HepG2 (cell line): ENCODE data around the gene NOL4L. TPM values are rescaled to one million over a fixed set of nuclear protein-coding genes. Genes with fewer than 3 reads are reported as not detected.
A peak's percentile ranks its signal among the peaks of the same experiment; 100 is the strongest.

Experiments
- FLYWCH1 ChIP-seq: sonication (generic); formaldehyde crosslinking; IDR thresholded peaks from 2 replicates; pipeline ENCODE4 v1.8.1; 2023; ENCODE audit warnings: mild to moderate bottlenecking, missing genetic modification reagents
- HNF4A ChIP-seq: sonication (generic); formaldehyde crosslinking; IDR thresholded peaks from 2 replicates; pipeline ENCODE4 v1.4.0; 2020; ENCODE audit warnings: missing genetic modification reagents
- IKZF4 ChIP-seq: sonication (generic); formaldehyde crosslinking; IDR thresholded peaks from 2 replicates; pipeline ENCODE4 v1.5.1; 2020; ENCODE audit warnings: borderline replicate concordance, mild to moderate bottlenecking, low read depth, missing genetic modification reagents; ENCODE audit errors: not compliant biosample characterization
- MXI1 ChIP-seq: IDR thresholded peaks from 3 replicates; pipeline ENCODE4 v1.6.1; 2012; ENCODE audit warnings: low read depth, low read length, inconsistent platforms, borderline replicate concordance
- RBAK ChIP-seq: sonication (generic); formaldehyde crosslinking; IDR thresholded peaks from 2 replicates; pipeline ENCODE4 v1.5.1; 2020; ENCODE audit warnings: mild to moderate bottlenecking, missing genetic modification reagents
- SSRP1 ChIP-seq: IDR thresholded peaks from 2 replicates; pipeline ENCODE4 v1.6.1; 2016; ENCODE audit warnings: control low read depth
- TARDBP ChIP-seq: sonication (generic); formaldehyde crosslinking; IDR thresholded peaks from 2 replicates; pipeline ENCODE4 v1.8.0; 2022; ENCODE audit warnings: mild to moderate bottlenecking, missing genetic modification reagents
- ZBTB21 ChIP-seq: sonication (generic); formaldehyde crosslinking; IDR thresholded peaks from 2 replicates; pipeline ENCODE4 v1.4.0; 2020; ENCODE audit warnings: missing genetic modification reagents
- ZC3H4 ChIP-seq: sonication (generic); formaldehyde crosslinking; IDR thresholded peaks from 2 replicates; pipeline ENCODE4 v1.4.0; 2020; ENCODE audit warnings: missing genetic modification reagents, borderline replicate concordance
- ZNF234 ChIP-seq: sonication (generic); formaldehyde crosslinking; conservative IDR thresholded peaks from 2 replicates; pipeline ENCODE4 v1.5.1; 2020; ENCODE audit warnings: mild to moderate bottlenecking, missing genetic modification reagents
- ZNF337 ChIP-seq: sonication (generic); formaldehyde crosslinking; IDR thresholded peaks from 2 replicates; pipeline ENCODE4 v1.5.1; 2020; ENCODE audit warnings: missing genetic modification reagents, low read depth, mild to moderate bottlenecking, borderline replicate concordance
- ZNF33A ChIP-seq: sonication (generic); formaldehyde crosslinking; IDR thresholded peaks from 2 replicates; pipeline ENCODE4 v1.5.1; 2020; ENCODE audit warnings: missing genetic modification reagents, mild to moderate bottlenecking, moderate library complexity, borderline replicate concordance
- ZNF772 ChIP-seq: sonication (generic); formaldehyde crosslinking; IDR thresholded peaks from 2 replicates; pipeline ENCODE4 v1.5.0; 2020; ENCODE audit warnings: mild to moderate bottlenecking, missing genetic modification reagents
- ZNF790 ChIP-seq: sonication (generic); formaldehyde crosslinking; IDR thresholded peaks from 2 replicates; pipeline ENCODE4 v1.8.0; 2022; ENCODE audit warnings: missing genetic modification reagents, mild to moderate bottlenecking, borderline replicate concordance
- polyA plus RNA-seq, 8 experiments: library from polyadenylated mRNA; depleted of rRNA in 3 of 8; stranded (reverse) in 7 of 8; unstranded in 1 of 8; fragments of >200 nt; fragmentation: Illumina TruSeq in 4 of 8; extraction: Trizol in 4 of 8; gene quantifications; 2 replicates each; pipeline versions ENCODE4 v1.2.1 to v1.2.3, GENCODE V29; 2011 to 2016; ENCODE audit warnings: low read depth in 4 of 8, missing spikeins in 1 of 8, mixed read lengths in 1 of 8; ENCODE audit not compliant: insufficient read depth in 1 of 8
- total RNA-seq, 5 experiments: library from RNA; depleted of rRNA; stranded (reverse); fragments of >200 nt; fragmentation: Illumina TruSeq; extraction: Trizol; gene quantifications; 2 replicates each; pipeline ENCODE4 v1.2.3, GENCODE V29; 2016; ENCODE audit warnings: low read depth in 1 of 5
- TF ChIP-seq, protein P1 (sequence below): sonication (generic); formaldehyde crosslinking; IDR thresholded peaks from 2 replicates; pipeline ENCODE4 v1.8.0; 2022; ENCODE audit warnings: mild to moderate bottlenecking, missing genetic modification reagents, borderline replicate concordance
- TF ChIP-seq, protein P2 (sequence below): sonication (generic); formaldehyde crosslinking; IDR thresholded peaks from 2 replicates; pipeline ENCODE4 v1.8.1; 2023; ENCODE audit warnings: missing genetic modification reagents, inconsistent platforms, borderline replicate concordance
- TF ChIP-seq, protein P3 (sequence below): sonication (generic); formaldehyde crosslinking; IDR thresholded peaks from 2 replicates; pipeline ENCODE4 v1.4.0; 2020; ENCODE audit warnings: missing genetic modification reagents
- TF ChIP-seq, protein P4 (sequence below): sonication (generic); formaldehyde crosslinking; IDR thresholded peaks from 2 replicates; pipeline ENCODE4 v1.5.0; 2020; ENCODE audit warnings: missing genetic modification reagents, mild to moderate bottlenecking, borderline replicate concordance
- TF ChIP-seq, protein P5 (sequence below): fragments of 450-650 bp; IDR thresholded peaks from 2 replicates; pipeline ENCODE4 v1.6.1; 2017

NOL4L gene
- total and polyA plus RNA-seq, 2 of the 13 experiments (the other 11 are each of a cell fraction or from before 2014, with no cell fraction given), result 16.6 to 35.4 TPM

DNA sequence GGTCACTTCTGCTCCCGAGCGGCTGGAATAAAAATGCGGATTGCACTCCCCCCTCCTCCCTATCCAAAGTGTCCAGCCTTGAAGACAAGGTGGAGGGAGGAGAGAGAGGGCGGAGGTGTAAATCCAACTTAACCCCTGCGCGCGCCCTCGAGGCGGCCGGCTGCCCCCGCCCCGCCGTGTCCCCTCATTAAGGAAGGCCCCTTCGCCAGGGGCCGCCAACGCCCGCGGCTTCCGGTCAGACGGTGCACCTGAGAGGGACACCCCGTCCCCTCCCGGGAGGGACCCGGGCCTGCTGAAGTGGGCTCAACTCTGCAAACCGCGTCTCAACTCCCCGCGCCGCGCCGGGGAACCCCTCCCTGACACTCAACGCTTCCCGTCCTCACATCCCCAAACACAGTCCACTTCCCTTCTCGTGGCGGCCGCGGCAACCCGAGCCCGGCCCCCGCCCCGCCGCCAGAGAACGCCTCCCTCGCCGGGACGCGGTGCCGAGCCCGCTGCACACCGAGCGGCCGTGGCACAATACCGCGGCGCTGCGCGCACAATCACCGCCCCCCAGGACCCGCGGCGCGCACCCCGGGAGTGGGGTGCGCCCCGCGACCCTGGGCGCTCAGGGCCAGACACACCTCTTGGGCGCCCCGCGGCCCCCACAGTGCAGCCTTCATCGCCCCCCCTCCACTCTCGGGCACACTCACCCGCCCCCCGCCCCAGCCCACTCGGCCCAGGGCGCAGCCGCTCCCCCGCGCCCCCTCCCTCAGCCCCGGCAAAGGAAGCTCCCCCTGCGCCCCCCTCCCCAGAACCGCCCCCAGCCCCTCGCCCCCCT lies 102.5 kb downstream of the NOL4L start (continued):
- TF ChIP-seq, protein P1, sequence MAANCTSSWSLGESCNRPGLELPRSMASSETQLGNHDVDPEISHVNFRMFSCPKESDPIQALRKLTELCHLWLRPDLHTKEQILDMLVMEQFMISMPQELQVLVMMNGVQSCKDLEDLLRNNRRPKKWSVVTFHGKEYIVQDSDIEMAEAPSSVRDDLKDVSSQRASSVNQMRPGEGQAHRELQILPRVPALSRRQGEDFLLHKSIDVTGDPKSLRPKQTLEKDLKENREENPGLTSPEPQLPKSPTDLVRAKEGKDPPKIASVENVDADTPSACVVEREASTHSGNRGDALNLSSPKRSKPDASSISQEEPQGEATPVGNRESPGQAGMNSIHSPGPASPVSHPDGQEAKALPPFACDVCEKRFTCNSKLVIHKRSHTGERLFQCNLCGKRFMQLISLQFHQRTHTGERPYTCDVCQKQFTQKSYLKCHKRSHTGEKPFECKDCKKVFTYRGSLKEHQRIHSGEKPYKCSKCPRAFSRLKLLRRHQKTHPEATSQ, result no peak
- TF ChIP-seq TARDBP (CRISPR knock-in tag) (0 out of 2 replicates have a peak, but pooled peaks have one; percentile 52), ZNF790 (CRISPR knock-in tag) (no peak), HNF4A (CRISPR knock-in tag) (no peak), ZNF33A (CRISPR knock-in tag) (no peak), MXI1 (0 out of 3 replicates have a peak, but pooled peaks have one; percentile 38), ZBTB21 (no peak), RBAK (CRISPR knock-in tag) (no peak), SSRP1 (CRISPR knock-in tag) (peak; percentile 42; the same call in 1 of the 2 replicates), ZNF337 (CRISPR knock-in tag) (no peak), IKZF4 (peak; percentile 40), ZNF772 (CRISPR knock-in tag) (peak; percentile 63; the same call in 1 of the 2 replicates), ZC3H4 (no peak), FLYWCH1 (no peak), ZNF234 (no peak)
- TF ChIP-seq, protein P2, sequence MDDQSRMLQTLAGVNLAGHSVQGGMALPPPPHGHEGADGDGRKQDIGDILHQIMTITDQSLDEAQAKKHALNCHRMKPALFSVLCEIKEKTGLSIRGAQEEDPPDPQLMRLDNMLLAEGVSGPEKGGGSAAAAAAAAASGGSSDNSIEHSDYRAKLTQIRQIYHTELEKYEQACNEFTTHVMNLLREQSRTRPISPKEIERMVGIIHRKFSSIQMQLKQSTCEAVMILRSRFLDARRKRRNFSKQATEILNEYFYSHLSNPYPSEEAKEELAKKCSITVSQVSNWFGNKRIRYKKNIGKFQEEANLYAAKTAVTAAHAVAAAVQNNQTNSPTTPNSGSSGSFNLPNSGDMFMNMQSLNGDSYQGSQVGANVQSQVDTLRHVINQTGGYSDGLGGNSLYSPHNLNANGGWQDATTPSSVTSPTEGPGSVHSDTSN, result no peak
- TF ChIP-seq, protein P3, sequence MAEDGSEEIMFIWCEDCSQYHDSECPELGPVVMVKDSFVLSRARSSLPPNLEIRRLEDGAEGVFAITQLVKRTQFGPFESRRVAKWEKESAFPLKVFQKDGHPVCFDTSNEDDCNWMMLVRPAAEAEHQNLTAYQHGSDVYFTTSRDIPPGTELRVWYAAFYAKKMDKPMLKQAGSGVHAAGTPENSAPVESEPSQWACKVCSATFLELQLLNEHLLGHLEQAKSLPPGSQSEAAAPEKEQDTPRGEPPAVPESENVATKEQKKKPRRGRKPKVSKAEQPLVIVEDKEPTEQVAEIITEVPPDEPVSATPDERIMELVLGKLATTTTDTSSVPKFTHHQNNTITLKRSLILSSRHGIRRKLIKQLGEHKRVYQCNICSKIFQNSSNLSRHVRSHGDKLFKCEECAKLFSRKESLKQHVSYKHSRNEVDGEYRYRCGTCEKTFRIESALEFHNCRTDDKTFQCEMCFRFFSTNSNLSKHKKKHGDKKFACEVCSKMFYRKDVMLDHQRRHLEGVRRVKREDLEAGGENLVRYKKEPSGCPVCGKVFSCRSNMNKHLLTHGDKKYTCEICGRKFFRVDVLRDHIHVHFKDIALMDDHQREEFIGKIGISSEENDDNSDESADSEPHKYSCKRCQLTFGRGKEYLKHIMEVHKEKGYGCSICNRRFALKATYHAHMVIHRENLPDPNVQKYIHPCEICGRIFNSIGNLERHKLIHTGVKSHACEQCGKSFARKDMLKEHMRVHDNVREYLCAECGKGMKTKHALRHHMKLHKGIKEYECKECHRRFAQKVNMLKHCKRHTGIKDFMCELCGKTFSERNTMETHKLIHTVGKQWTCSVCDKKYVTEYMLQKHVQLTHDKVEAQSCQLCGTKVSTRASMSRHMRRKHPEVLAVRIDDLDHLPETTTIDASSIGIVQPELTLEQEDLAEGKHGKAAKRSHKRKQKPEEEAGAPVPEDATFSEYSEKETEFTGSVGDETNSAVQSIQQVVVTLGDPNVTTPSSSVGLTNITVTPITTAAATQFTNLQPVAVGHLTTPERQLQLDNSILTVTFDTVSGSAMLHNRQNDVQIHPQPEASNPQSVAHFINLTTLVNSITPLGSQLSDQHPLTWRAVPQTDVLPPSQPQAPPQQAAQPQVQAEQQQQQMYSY (CRISPR knock-in tag), result peak; percentile 85
- TF ChIP-seq, protein P4, sequence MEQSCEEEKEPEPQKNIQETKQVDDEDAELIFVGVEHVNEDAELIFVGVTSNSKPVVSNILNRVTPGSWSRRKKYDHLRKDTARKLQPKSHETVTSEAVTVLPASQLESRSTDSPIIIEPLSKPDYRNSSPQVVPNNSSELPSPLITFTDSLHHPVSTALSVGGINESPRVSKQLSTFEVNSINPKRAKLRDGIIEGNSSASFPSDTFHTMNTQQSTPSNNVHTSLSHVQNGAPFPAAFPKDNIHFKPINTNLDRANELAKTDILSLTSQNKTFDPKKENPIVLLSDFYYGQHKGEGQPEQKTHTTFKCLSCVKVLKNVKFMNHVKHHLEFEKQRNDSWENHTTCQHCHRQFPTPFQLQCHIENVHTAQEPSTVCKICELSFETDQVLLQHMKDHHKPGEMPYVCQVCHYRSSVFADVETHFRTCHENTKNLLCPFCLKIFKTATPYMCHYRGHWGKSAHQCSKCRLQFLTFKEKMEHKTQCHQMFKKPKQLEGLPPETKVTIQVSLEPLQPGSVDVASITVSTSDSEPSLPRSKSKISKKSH (CRISPR knock-in tag), result peak; percentile 78; the same call in 1 of the 2 replicates
- TF ChIP-seq, protein P5, sequence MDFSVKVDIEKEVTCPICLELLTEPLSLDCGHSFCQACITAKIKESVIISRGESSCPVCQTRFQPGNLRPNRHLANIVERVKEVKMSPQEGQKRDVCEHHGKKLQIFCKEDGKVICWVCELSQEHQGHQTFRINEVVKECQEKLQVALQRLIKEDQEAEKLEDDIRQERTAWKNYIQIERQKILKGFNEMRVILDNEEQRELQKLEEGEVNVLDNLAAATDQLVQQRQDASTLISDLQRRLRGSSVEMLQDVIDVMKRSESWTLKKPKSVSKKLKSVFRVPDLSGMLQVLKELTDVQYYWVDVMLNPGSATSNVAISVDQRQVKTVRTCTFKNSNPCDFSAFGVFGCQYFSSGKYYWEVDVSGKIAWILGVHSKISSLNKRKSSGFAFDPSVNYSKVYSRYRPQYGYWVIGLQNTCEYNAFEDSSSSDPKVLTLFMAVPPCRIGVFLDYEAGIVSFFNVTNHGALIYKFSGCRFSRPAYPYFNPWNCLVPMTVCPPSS, result no peak
